GM18508 (cell line): ENCODE measurements around the gene PCED1B.

Source experiments
- ATAC-seq: cut with Tn5 transposase; IDR thresholded peaks from one replicate; pipeline ENCODE4 v1.9.1; 2021; ENCODE audit warnings: moderate number of reproducible peaks; ENCODE audit not compliant: insufficient read depth, unreplicated experiment

The PCED1B gene

GRCh38 chr12:47223848-47224213, 144.4 kb downstream of the PCED1B start:
- ATAC-seq = no peak

GRCh38 chr12:47224563-47225133, 145.2 kb downstream of the PCED1B start:
- ATAC-seq = no peak

GRCh38 chr12:47225356-47225755, 145.9 kb downstream of the PCED1B start:
- no peak for ATAC-seq

GRCh38 chr12:47226199-47226598, 146.8 kb downstream of the PCED1B start:
- no peak for ATAC-seq

GRCh38 chr12:47228802-47229201, 149.4 kb downstream of the PCED1B start:
- no peak for ATAC-seq

- ATAC-seq = no peak
Observed at GRCh38 chr12:47231456-47231855, 152.0 kb downstream of the PCED1B start.

- ATAC-seq = no peak
Observed at GRCh38 chr12:47234576-47235141, 155.2 kb downstream of the PCED1B start.

- no peak for ATAC-seq
Observed at GRCh38 chr12:47235258-47236040, 156.0 kb downstream of the PCED1B start.

GRCh38 chr12:47236109-47236714, 156.8 kb downstream of the PCED1B start:
- ATAC-seq = no peak

- no peak for ATAC-seq
Observed at GRCh38 chr12:47237751-47238211, 158.4 kb downstream of the PCED1B start.

GRCh38 chr12:47238669-47239114, 159.3 kb downstream of the PCED1B start:
- no peak for ATAC-seq

GRCh38 chr12:47242426-47242825, 163.0 kb downstream of the PCED1B start:
- ATAC-seq = no peak

GRCh38 chr12:47244835-47245234, 165.4 kb downstream of the PCED1B start:
- no peak for ATAC-seq

- no peak for ATAC-seq
Observed at GRCh38 chr12:47245623-47246022, 166.2 kb downstream of the PCED1B start.

GRCh38 chr12:47247418-47247817, 168.0 kb downstream of the PCED1B start:
- ATAC-seq = no peak

GRCh38 chr12:47249082-47249481, 169.7 kb downstream of the PCED1B start:
- no peak for ATAC-seq

GRCh38 chr12:47249719-47250357, 170.4 kb downstream of the PCED1B start:
- ATAC-seq = no peak

- no peak for ATAC-seq
Observed at GRCh38 chr12:47251919-47252318, 172.5 kb downstream of the PCED1B start.

GRCh38 chr12:47264951-47265350, 185.5 kb downstream of the PCED1B start:
- ATAC-seq = no peak

- ATAC-seq = no peak
Observed at GRCh38 chr12:47265391-47265790, 186.0 kb downstream of the PCED1B start.

GRCh38 chr12:47267571-47267970, 188.2 kb downstream of the PCED1B start:
- ATAC-seq = no peak
